GM23248 (cell line): ENCODE results near the gene PSMG3. TPM values are rescaled to one million over a fixed set of nuclear protein-coding genes. Genes with fewer than 3 reads are reported as not detected.

ENCODE experiments used
- DNase-seq: peaks from one replicate; pipeline ENCODE4 v3.0.0-alpha.2; 2015
- H2AFZ ChIP-seq: fragments of 200-600 bp; sonication (generic); 2 replicates; pipeline ENCODE4 v1.6.1; 2016; ENCODE audit warnings: antibody characterized with exemption
- H3F3A ChIP-seq: fragments of 200-600 bp; sonication (generic); 2 replicates; pipeline ENCODE4 v1.6.1; 2016; ENCODE audit warnings: mild to moderate bottlenecking, antibody characterized with exemption, mixed run types; ENCODE audit not compliant: insufficient read depth
- H3K27ac ChIP-seq: fragments of 200-600 bp; sonication (generic); 2 replicates; pipeline ENCODE4 v1.5.1; 2016; ENCODE audit warnings: mild to moderate bottlenecking
- H3K27me3 ChIP-seq: fragments of 200-600 bp; sonication (generic); replicated peaks from 2 replicates; pipeline ENCODE4 v1.6.1; 2016; ENCODE audit warnings: mild to moderate bottlenecking; ENCODE audit not compliant: insufficient read depth
- H3K36me3 ChIP-seq: fragments of 200-600 bp; sonication (generic); 2 replicates; pipeline ENCODE4 v1.6.1; 2016; ENCODE audit warnings: low read depth, mild to moderate bottlenecking
- H3K4me1 ChIP-seq: fragments of 200-600 bp; sonication (generic); 2 replicates; pipeline ENCODE4 v1.6.1; 2016; ENCODE audit warnings: mild to moderate bottlenecking; ENCODE audit not compliant: insufficient read depth
- H3K4me2 ChIP-seq: fragments of 200-600 bp; sonication (generic); one replicate; pipeline ENCODE4 v1.6.1; 2016; ENCODE audit warnings: mild to moderate bottlenecking; ENCODE audit not compliant: unreplicated experiment
- H3K4me3 ChIP-seq: fragments of 200-600 bp; sonication (generic); 2 replicates; pipeline ENCODE4 v1.5.1; 2016; ENCODE audit warnings: mild to moderate bottlenecking
- H3K79me2 ChIP-seq: fragments of 200-600 bp; sonication (generic); 2 replicates; pipeline ENCODE4 v1.6.1; 2016; ENCODE audit warnings: mild to moderate bottlenecking; ENCODE audit not compliant: insufficient read depth
- H3K9ac ChIP-seq: fragments of 200-600 bp; sonication (generic); 2 replicates; pipeline ENCODE4 v1.6.1; 2016; ENCODE audit warnings: mild to moderate bottlenecking
- H3K9me2 ChIP-seq: fragments of 200-600 bp; sonication (generic); 2 replicates; pipeline ENCODE4 v1.6.1; 2016; ENCODE audit warnings: mixed run types, mild to moderate bottlenecking, moderate library complexity; ENCODE audit not compliant: insufficient read depth
- H3K9me3 ChIP-seq: fragments of 200-600 bp; sonication (generic); one replicate; pipeline ENCODE4 v1.6.1; 2017; ENCODE audit warnings: low read depth
- H4K20me1 ChIP-seq: fragments of 200-600 bp; sonication (generic); 2 replicates; pipeline ENCODE4 v1.6.0; 2016; ENCODE audit not compliant: insufficient read depth
- EZH2 ChIP-seq: fragments of 200-600 bp; sonication (generic); IDR thresholded peaks from 2 replicates; pipeline ENCODE4 v1.6.1; 2018; ENCODE audit warnings: antibody characterized with exemption, mild to moderate bottlenecking; ENCODE audit not compliant: insufficient read depth, poor library complexity, severe bottlenecking
- EZH2phosphoT487 ChIP-seq: fragments of 200-600 bp; sonication (generic); IDR thresholded peaks from 2 replicates; pipeline ENCODE4 v1.6.1; 2018; ENCODE audit warnings: antibody characterized with exemption, moderate library complexity, mild to moderate bottlenecking, low read depth; ENCODE audit not compliant: insufficient read depth
- WGBS, 2 experiments: methylation state at CpG; one replicate each; pipeline ENCODE4 v1.1.6; 2015 to 2017; ENCODE audit warnings: low lambda C conversion rate in 2 of 2, low coverage in 1 of 2; ENCODE audit errors: missing lambda C conversion rate in 2 of 2; 5-methylcytosine and 5-hydroxymethylcytosine counted together
- in situ Hi-C: fragments of 300-500 bp; cut with MboI; formaldehyde crosslinking; loops from 2 replicates; pipeline ENCODE4 v1.15.0; 2020
- polyA plus RNA-seq: library from polyadenylated mRNA; unstranded; fragments of >200 nt; fragmentation: Nextera tagmentation; extraction: Ambion mirVana; gene quantifications from 2 replicates; pipeline ENCODE4 v1.2.1, GENCODE V29; 2016
- total RNA-seq: library from RNA; depleted of rRNA; stranded (reverse); fragments of >200 nt; shearing (Covaris generic); gene quantifications from 2 replicates; pipeline ENCODE4 v1.2.3, GENCODE V29; 2014

PSMG3 gene
- total and polyA plus RNA-seq, 2 experiments from 2014 or later, result 28.3 to 58.1 TPM

DNA sequence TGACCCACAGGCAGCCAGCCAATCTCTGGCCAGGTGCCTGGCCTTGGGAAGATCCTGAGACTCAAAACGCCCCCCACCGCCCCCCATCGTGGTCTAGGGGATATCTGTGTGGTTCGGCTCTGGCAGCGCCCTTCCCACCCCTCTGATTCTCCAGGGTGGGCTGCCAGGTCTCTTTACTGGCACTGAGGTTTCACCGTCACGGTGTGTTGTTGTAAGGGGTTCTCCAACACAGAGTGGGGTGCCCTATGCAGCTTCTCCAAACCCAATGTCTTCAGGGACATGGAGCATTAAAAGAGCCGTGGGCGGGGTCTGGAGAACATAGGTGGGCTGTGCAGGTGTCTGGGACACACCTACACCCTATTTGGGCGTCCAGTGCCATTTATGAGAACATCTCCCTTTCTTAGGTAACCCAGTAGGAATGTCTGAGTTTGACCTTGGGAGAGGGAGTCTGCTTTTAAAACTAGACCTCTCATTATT, 37.8 kb downstream of the PSMG3 start:
- H3K4me3 ChIP-seq, result peak overlapping the region; percentile 79
- H3K9me3 ChIP-seq, result no peaks in the 10 kb centered on the region
- no peaks in the 10 kb centered on the region for H3K9me2 ChIP-seq
- H3K27me3 ChIP-seq, result no peaks in the 10 kb centered on the region
- TF ChIP-seq EZH2phosphoT487, result no peak
- peaks cover 28% of the 10 kb centered on the region for H3K4me1 ChIP-seq
- DNase-seq, result no peak
- 11 to 15% methylated on average over 10 of the region's 10 CpGs for WGBS, 2 experiments
- peak overlapping the region; percentile 88 for H3K9ac ChIP-seq
- H3F3A ChIP-seq, result peaks cover 18% of the 10 kb centered on the region
- no peaks in the 10 kb centered on the region for H3K36me3 ChIP-seq
- H3K27ac ChIP-seq, result peak overlapping the region; percentile 96
- H2AFZ ChIP-seq, result no peak overlapping the region
- peaks cover 38% of the 10 kb centered on the region for H3K79me2 ChIP-seq
- in situ Hi-C loops, result no loop called here
- H3K4me2 ChIP-seq, result peak overlapping the region; percentile 95
- H4K20me1 ChIP-seq, result no peaks in the 10 kb centered on the region

DNA sequence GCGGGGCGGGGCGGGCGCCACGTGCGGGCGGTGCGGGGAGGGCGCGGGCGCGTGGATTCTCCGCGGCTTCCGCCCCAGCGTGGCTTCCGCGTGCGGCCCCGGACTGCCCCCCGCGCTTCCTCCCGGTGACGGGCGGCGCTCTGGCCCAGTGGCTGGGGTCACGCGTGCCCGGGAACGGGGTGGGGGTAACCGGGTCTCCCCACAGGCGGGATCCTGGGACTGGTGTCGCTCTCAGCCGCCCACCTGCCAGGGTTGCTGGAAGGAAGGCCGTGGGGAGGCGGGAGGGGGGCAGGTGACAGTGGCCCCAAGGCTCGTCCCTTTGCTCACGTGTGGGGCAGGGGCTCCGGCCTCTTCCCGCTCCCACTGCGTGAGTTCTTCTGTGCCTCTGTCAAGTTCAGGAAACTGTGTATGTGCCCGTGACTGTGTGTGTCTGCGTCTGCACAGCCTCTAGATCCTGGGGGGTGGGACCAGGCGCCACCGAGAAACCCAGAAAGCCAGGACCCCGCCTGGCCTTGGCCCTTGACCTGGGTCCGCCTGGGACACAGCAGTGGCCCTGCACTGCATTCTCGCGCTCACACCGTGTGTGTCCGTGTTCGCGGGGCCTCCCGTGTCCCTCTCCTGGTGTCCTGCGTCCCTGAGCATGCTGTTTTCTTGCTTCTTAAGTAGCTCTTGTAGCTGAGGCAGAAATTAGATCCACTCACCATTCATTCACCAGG, 38.4 kb downstream of the PSMG3 start:
- Histone ChIP-seq H3K4me3 (peak overlapping the region; percentile 79), H3K36me3 (no peaks in the 10 kb centered on the region), H3K4me2 (peak overlapping the region; percentile 95), H4K20me1 (no peaks in the 10 kb centered on the region), H3K9me3 (no peaks in the 10 kb centered on the region), H3K79me2 (peaks cover 32% of the 10 kb centered on the region), H2AFZ (no peak overlapping the region), H3F3A (peaks cover 18% of the 10 kb centered on the region), H3K27ac (peak overlapping the region; percentile 96), H3K4me1 (peaks cover 22% of the 10 kb centered on the region), H3K9ac (peak overlapping the region; percentile 88), H3K9me2 (no peaks in the 10 kb centered on the region), H3K27me3 (0 out of 2 replicates have a peak, but pooled peaks cover 5% of the 10 kb centered on the region)
- TF ChIP-seq EZH2 (no peak), EZH2phosphoT487 (no peak)
- DNase-seq, result peak; percentile 55
- WGBS, 2 experiments, result 2% methylated on average over 35 to 42 of the region's 55 CpGs
- in situ Hi-C loops, result no loop called here

DNA sequence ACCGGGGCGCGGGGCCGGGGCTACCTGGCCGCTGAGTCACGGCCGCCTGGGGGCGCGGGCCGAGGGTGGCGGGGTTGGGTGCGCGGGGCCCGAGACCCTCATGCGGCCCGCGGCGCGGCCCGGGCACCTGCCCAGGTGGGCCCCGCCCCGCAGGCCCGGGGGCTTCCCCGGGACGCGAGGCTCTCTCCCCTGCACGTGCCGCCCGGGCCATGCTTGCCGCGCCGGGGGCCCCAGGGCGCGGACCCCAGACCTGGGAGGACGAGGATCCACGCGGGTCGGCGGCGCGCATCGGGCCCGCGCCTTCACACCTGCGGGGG, 38.9 kb downstream of the PSMG3 start:
- H3K79me2 ChIP-seq, result peaks cover 27% of the 10 kb centered on the region
- 0 out of 2 replicates have a peak, but pooled peaks cover 6% of the 10 kb centered on the region for H3K27me3 ChIP-seq
- H3K9ac ChIP-seq, result peak overlapping the region; percentile 88
- in situ Hi-C loops, result no loop called here
- no peaks in the 10 kb centered on the region for H3K9me3 ChIP-seq
- H3K36me3 ChIP-seq, result no peaks in the 10 kb centered on the region
- H3K9me2 ChIP-seq, result no peaks in the 10 kb centered on the region
- no peak for TF ChIP-seq EZH2
- TF ChIP-seq EZH2phosphoT487, result no peak
- peak overlapping the region; percentile 96 for H3K27ac ChIP-seq
- peak overlapping the region; percentile 95 for H3K4me2 ChIP-seq
- no peak for DNase-seq
- H3K4me1 ChIP-seq, result peaks cover 21% of the 10 kb centered on the region
- peaks cover 18% of the 10 kb centered on the region for H3F3A ChIP-seq
- peak overlapping the region; percentile 79 for H3K4me3 ChIP-seq
- WGBS, 2 experiments, result 1% methylated on average over 12 to 29 of the region's 45 CpGs
- H2AFZ ChIP-seq, result no peak overlapping the region
- H4K20me1 ChIP-seq, result no peaks in the 10 kb centered on the region

DNA sequence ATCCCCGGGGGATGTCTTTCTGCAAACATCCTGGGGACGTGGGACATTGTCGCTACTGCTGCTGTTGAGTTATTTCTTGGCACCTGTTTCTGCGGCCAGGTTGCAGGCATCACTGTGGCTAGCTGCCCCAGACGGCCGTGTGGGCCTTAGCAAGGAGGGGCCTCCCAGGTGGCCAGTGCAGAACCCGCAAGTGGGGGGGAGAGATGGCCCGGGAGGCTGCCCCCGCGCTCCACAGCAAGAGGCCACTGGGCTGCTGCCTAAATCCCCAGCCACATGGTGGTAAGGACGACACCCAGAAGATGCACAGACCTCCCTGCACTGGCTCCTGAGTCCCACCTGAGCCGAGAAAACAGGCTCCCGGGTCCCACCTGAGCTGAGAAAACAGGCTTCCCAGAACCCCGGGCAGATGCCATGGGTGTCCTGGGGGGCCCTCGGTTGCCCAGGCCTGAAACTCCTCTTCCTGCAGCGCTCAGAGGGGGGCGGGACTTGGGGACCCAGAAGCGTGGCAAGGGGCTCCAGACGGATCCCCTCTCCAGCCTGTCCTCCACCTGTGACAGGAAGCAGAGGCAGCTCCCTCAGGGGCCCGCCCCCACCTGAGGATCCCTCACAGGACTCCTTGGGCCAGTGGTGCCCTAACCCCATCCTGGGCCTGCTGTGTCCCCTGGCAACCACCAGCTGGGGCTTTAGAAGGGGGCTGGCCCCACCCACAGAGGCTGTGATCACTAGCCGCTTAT, 40.3 kb downstream of the PSMG3 start:
- Histone ChIP-seq H3K27ac (no peak overlapping the region), H3K4me1 (peaks cover 21% of the 10 kb centered on the region), H3K4me3 (no peak overlapping the region), H3K27me3 (peaks cover 9% of the 10 kb centered on the region; the same call in 1 of the 2 replicates), H3K9ac (no peak overlapping the region), H3K9me2 (no peaks in the 10 kb centered on the region), H2AFZ (no peak overlapping the region), H3K79me2 (peaks cover 13% of the 10 kb centered on the region), H3F3A (peaks cover 18% of the 10 kb centered on the region), H3K36me3 (no peaks in the 10 kb centered on the region), H3K9me3 (no peaks in the 10 kb centered on the region), H3K4me2 (no peak overlapping the region), H4K20me1 (no peaks in the 10 kb centered on the region)
- 65 to 69% methylated on average over 18 to 20 of the region's 21 CpGs for WGBS, 2 experiments
- TF ChIP-seq EZH2phosphoT487 (no peak), EZH2 (no peak)
- in situ Hi-C loops, result no loop called here
- no peak for DNase-seq
